C1 segment of cervical spinal cord (tissue), 14 donors: ENCODE results near the gene ARHGAP26.

Experiments
- DNase-seq, 14 donors: peaks; one replicate each; lab custom pipeline; 2025; lab: John Stamatoyannopoulos, UW

ARHGAP26 gene

GRCh38 chr5:143156572-143156971 lies 386.4 kb downstream of the ARHGAP26 start:
- no peak for DNase-seq

- no peak for DNase-seq
Observed at GRCh38 chr5:143159031-143159430, 388.9 kb downstream of the ARHGAP26 start.

GRCh38 chr5:143161885-143162540 lies 391.8 kb downstream of the ARHGAP26 start:
- DNase-seq = no peak

GRCh38 chr5:143162810-143163209 lies 392.6 kb downstream of the ARHGAP26 start:
- DNase-seq = no peak

- DNase-seq = no peak
Observed at GRCh38 chr5:143164557-143164956, 394.4 kb downstream of the ARHGAP26 start.

- no peak for DNase-seq
Observed at GRCh38 chr5:143165049-143165880, 395.1 kb downstream of the ARHGAP26 start.

- DNase-seq = no peak
Observed at GRCh38 chr5:143166090-143166489, 395.9 kb downstream of the ARHGAP26 start.

- DNase-seq = no peak
Observed at GRCh38 chr5:143166661-143167420, 396.7 kb downstream of the ARHGAP26 start.

GRCh38 chr5:143168171-143168741 lies 398.1 kb downstream of the ARHGAP26 start:
- DNase-seq = no peak

- DNase-seq = no peak
Observed at GRCh38 chr5:143168921-143169810, 399.0 kb downstream of the ARHGAP26 start.

- DNase-seq = no peak
Observed at GRCh38 chr5:143170104-143170503, 399.9 kb downstream of the ARHGAP26 start.

GRCh38 chr5:143170977-143171376 lies 400.8 kb downstream of the ARHGAP26 start:
- no peak for DNase-seq

GRCh38 chr5:143172739-143173138 lies 402.6 kb downstream of the ARHGAP26 start:
- no peak for DNase-seq

- no peak for DNase-seq
Observed at GRCh38 chr5:143173139-143173889, 403.1 kb downstream of the ARHGAP26 start.

- no peak for DNase-seq
Observed at GRCh38 chr5:143174714-143175398, 404.7 kb downstream of the ARHGAP26 start.

GRCh38 chr5:143176048-143176447 lies 405.9 kb downstream of the ARHGAP26 start:
- DNase-seq = peak in 1 of 14 donors; percentile 25

GRCh38 chr5:143177263-143177983 lies 407.2 kb downstream of the ARHGAP26 start:
- peak in 1 of 14 donors; percentile 66 for DNase-seq

GRCh38 chr5:143179126-143179740 lies 409.1 kb downstream of the ARHGAP26 start:
- DNase-seq = no peak
